Endothelial cell of umbilical vein (primary cell): Measurements from ENCODE around the gene ZRANB1. TPM values are rescaled to one million over a fixed set of nuclear protein-coding genes. Genes with fewer than 3 reads are reported as not detected.

Experiments used
- BruUV-seq: library from RNA; stranded (reverse); fragments of 400-500 nt; replicated peaks from 2 replicates; lab custom pipeline; 2021; lab: Mats Ljungman, UMichigan
- CTCF ChIA-PET: fragments of 300-600, 350-600 bp; sonication (Branson Sonifier 250); formaldehyde crosslinking; loops from one replicate; lab custom pipeline; 2021; ENCODE audit warnings: antibody characterized with exemption, inconsistent platforms; lab: Charles Lee
- POLR2A ChIA-PET: fragments of 300-600, 350-600 bp; sonication (Branson Sonifier 250); formaldehyde crosslinking; loops from one replicate; lab custom pipeline; 2021; ENCODE audit warnings: antibody characterized with exemption, inconsistent platforms; lab: Charles Lee
- DNase-seq: peaks from one replicate; pipeline ENCODE4 v3.0.0-alpha.2; 2011; ENCODE audit warnings: low read depth, low spot score
- FAIRE-seq: peaks from 2 replicates; lab custom pipeline; 2011; peaks lifted over from hg19 to GRCh38; lab: Jason Lieb, UNC
- H2AFZ ChIP-seq: 2 replicates; pipeline ENCODE4 v1.6.0; 2012; ENCODE audit warnings: low read depth, low read length, control low read depth, inconsistent platforms
- H3K27ac ChIP-seq: 2 replicates; pipeline ENCODE4 v1.5.1; 2011; ENCODE audit warnings: low read depth, mild to moderate bottlenecking, control low read depth, low read length, moderate library complexity; ENCODE audit not compliant: insufficient read depth
- H3K27me3 ChIP-seq, 2 experiments: 2 replicates each; pipeline versions ENCODE4 v1.6.0 to v1.6.1; 2011; ENCODE audit warnings: low read length in 2 of 2, mixed read lengths in 1 of 2; ENCODE audit not compliant: control insufficient read depth in 2 of 2, insufficient read depth in 2 of 2
- H3K36me3 ChIP-seq, 2 experiments: 2 replicates in 1 of 2; 3 replicates in 1 of 2; pipeline ENCODE4 v1.5.1; 2011; ENCODE audit warnings: low read length in 2 of 2, mild to moderate bottlenecking in 1 of 2, moderate library complexity in 1 of 2; ENCODE audit not compliant: control insufficient read depth in 2 of 2, insufficient read depth in 2 of 2; ENCODE audit errors: extremely low read depth in 1 of 2
- H3K4me1 ChIP-seq: 3 replicates; pipeline ENCODE4 v1.5.1; 2011; ENCODE audit warnings: mild to moderate bottlenecking, low read length; ENCODE audit not compliant: control insufficient read depth, insufficient read depth; ENCODE audit errors: extremely low read depth
- H3K4me2 ChIP-seq: 2 replicates; pipeline ENCODE4 v1.6.1; 2011; ENCODE audit warnings: low read length, control low read depth, mixed read lengths; ENCODE audit not compliant: insufficient read depth
- H3K4me3 ChIP-seq, 3 experiments: fragments of 200-600 bp in 1 of 3; sonication (generic), shearing (Covaris generic) in 1 of 3; replicated peaks in 1 of 3; 2 replicates each; pipeline ENCODE4 v1.5.1; 2011 to 2016; ENCODE audit warnings: control low read depth in 3 of 3, low read length in 3 of 3, mild to moderate bottlenecking in 2 of 3, inconsistent platforms in 1 of 3, low read depth in 1 of 3, moderate library complexity in 1 of 3; ENCODE audit not compliant: insufficient read depth in 1 of 3
- H3K79me2 ChIP-seq: 2 replicates; pipeline ENCODE4 v1.6.0; 2012; ENCODE audit warnings: low read length, inconsistent platforms; ENCODE audit not compliant: control insufficient read depth, insufficient read depth
- H3K9ac ChIP-seq: replicated peaks from 2 replicates; pipeline ENCODE3; 2011; ENCODE audit warnings: low read length, control low read depth; ENCODE audit not compliant: insufficient read depth; ENCODE audit errors: extremely low read depth
- H3K9me1 ChIP-seq: replicated peaks from 3 replicates; pipeline ENCODE4 v1.6.0; 2011; ENCODE audit warnings: mild to moderate bottlenecking, low read length; ENCODE audit not compliant: control insufficient read depth, insufficient read depth; ENCODE audit errors: extremely low read depth
- H3K9me3 ChIP-seq: replicated peaks from 2 replicates; pipeline ENCODE4 v1.5.1; 2012; ENCODE audit warnings: low read length, inconsistent platforms; ENCODE audit not compliant: control insufficient read depth, insufficient read depth
- H4K20me1 ChIP-seq: replicated peaks from 2 replicates; pipeline ENCODE3; 2011; ENCODE audit warnings: mild to moderate bottlenecking, low read length; ENCODE audit not compliant: control insufficient read depth, insufficient read depth; ENCODE audit errors: extremely low read depth
- EZH2 ChIP-seq: IDR thresholded peaks from 2 replicates; pipeline ENCODE4 v1.6.1; 2012; ENCODE audit warnings: borderline replicate concordance, low read depth, mild to moderate bottlenecking, moderate library complexity, low read length, inconsistent platforms; ENCODE audit not compliant: severe bottlenecking
- FOS ChIP-seq: IDR thresholded peaks from 2 replicates; pipeline ENCODE4 v1.6.1; 2011; ENCODE audit warnings: mild to moderate bottlenecking, low read length, moderate library complexity, borderline replicate concordance; ENCODE audit not compliant: insufficient read depth
- GATA2 ChIP-seq: IDR thresholded peaks from 2 replicates; pipeline ENCODE4 v1.7.0; 2011; ENCODE audit warnings: low read depth, mild to moderate bottlenecking, moderate library complexity, mixed read lengths, low read length; ENCODE audit not compliant: insufficient read length, insufficient read depth
- JUN ChIP-seq: IDR thresholded peaks from 2 replicates; pipeline ENCODE4 v1.6.1; 2011; ENCODE audit warnings: borderline replicate concordance, low read depth; ENCODE audit not compliant: insufficient read length, insufficient read depth
- MYC ChIP-seq: IDR thresholded peaks from one replicate; pipeline ENCODE4 v1.6.1; 2011; ENCODE audit warnings: mild to moderate bottlenecking, low read depth, low read length
- POLR2A ChIP-seq: IDR thresholded peaks from 2 replicates; pipeline ENCODE4 v1.6.1; 2012; ENCODE audit warnings: low read depth, mild to moderate bottlenecking, control low read depth, low read length
- POLR2AphosphoS5 ChIP-seq: IDR thresholded peaks from 2 replicates; pipeline ENCODE4 v1.6.1; 2012; ENCODE audit warnings: low read depth, mild to moderate bottlenecking, control low read depth, low read length, moderate library complexity; ENCODE audit not compliant: insufficient read depth
- dilution Hi-C: fragments of 300-500 bp; cut with MboI; formaldehyde crosslinking; loops from one replicate; pipeline ENCODE4 v1.15.0; 2019; ENCODE audit warnings: low sequenced_read_pairs; ENCODE audit not compliant: extremely low pct_ligation_motif_present
- intact Hi-C: fragments of 100-400 bp; cut with micrococcal nuclease; formaldehyde crosslinking; loops from one replicate; pipeline ENCODE4 v1.10.0; 2022
- polyA plus RNA-seq, 4 experiments: library from polyadenylated mRNA; depleted of rRNA in 3 of 4; stranded (reverse) in 3 of 4; unstranded in 1 of 4; fragments of >200 nt; gene quantifications; 2 replicates each; pipeline versions ENCODE4 v1.2.1 to v1.2.3, GENCODE V29; 2011 to 2012; ENCODE audit warnings: missing spikeins in 1 of 4
- total RNA-seq: library from RNA; stranded (reverse); gene quantifications from 2 replicates; pipeline ENCODE4 v1.2.3, GENCODE V29; 2021
- TF ChIP-seq, protein P1 (sequence below): IDR thresholded peaks from 2 replicates; pipeline ENCODE4 v1.6.1; 2011; ENCODE audit not compliant: insufficient read depth, insufficient read length
- TF ChIP-seq, protein P2 (sequence below), 2 donors: IDR thresholded peaks; 1 replicate in 1 of 2; 2 replicates in 1 of 2; pipeline ENCODE4 v1.5.1; 2011; ENCODE audit warnings: low read length in 2 of 2, mild to moderate bottlenecking in 2 of 2, moderate library complexity in 2 of 2, control low read depth in 1 of 2, inconsistent platforms in 1 of 2, low read depth in 1 of 2; ENCODE audit not compliant: insufficient read depth in 1 of 2; ENCODE audit errors: extremely low read depth in 1 of 2

Gene ZRANB1
- total and polyA plus RNA-seq, 2 donors (not counting 3 experiments of a cell fraction or from before 2014, with no cell fraction given), result 6.2 to 17.7 TPM

DNA sequence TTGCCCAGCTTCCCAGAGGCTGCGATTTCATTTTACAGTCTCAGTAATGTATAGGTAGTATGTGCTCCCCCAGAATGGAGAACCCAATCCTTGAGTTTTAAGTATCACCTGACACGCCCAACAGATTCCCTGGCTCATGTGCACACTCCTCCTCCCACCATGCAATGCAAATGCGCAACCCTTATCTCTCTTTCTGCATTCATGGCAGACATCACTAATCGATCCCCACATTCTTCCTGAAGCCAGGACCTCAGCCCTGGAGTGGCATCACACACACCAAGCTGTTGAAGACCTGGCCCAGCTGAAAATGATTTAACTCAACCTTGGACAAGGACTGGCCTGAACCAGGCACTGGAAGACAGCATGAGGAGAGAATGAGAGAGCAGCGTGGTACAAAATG, 68.4 kb downstream of the ZRANB1 start:
- peaks cover 65% of the 10 kb centered on the region for H3K79me2 ChIP-seq
- H3K4me1 ChIP-seq, result no peaks in the 10 kb centered on the region
- no peaks in the 10 kb centered on the region for H3K27me3 ChIP-seq
- no peak for FAIRE-seq
- peaks cover 0 to 21% of the 10 kb centered on the region in 2 experiments for H3K36me3 ChIP-seq
- H3K9ac ChIP-seq, result no peak overlapping the region
- no peak overlapping the region for H3K27ac ChIP-seq
- H3K9me3 ChIP-seq, result no peaks in the 10 kb centered on the region
- POLR2A ChIA-PET, result no interaction called here
- intact Hi-C loops (no loop called here), dilution Hi-C loops (no loop called here)
- no peak for TF ChIP-seq POLR2AphosphoS5
- no peak for TF ChIP-seq EZH2
- TF ChIP-seq, protein P1, sequence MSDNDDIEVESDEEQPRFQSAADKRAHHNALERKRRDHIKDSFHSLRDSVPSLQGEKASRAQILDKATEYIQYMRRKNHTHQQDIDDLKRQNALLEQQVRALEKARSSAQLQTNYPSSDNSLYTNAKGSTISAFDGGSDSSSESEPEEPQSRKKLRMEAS, result no peak
- TF ChIP-seq, protein P2, sequence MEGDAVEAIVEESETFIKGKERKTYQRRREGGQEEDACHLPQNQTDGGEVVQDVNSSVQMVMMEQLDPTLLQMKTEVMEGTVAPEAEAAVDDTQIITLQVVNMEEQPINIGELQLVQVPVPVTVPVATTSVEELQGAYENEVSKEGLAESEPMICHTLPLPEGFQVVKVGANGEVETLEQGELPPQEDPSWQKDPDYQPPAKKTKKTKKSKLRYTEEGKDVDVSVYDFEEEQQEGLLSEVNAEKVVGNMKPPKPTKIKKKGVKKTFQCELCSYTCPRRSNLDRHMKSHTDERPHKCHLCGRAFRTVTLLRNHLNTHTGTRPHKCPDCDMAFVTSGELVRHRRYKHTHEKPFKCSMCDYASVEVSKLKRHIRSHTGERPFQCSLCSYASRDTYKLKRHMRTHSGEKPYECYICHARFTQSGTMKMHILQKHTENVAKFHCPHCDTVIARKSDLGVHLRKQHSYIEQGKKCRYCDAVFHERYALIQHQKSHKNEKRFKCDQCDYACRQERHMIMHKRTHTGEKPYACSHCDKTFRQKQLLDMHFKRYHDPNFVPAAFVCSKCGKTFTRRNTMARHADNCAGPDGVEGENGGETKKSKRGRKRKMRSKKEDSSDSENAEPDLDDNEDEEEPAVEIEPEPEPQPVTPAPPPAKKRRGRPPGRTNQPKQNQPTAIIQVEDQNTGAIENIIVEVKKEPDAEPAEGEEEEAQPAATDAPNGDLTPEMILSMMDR (IDR thresholded peaks at IDR 0.05; ENCODE audit: extremely low read depth in 1 of 2, insufficient read depth in 1 of 2, low read depth in 1 of 2, low read length in 2 of 2), result no peak
- no peak for TF ChIP-seq POLR2A
- TF ChIP-seq FOS, result no peak
- TF ChIP-seq GATA2, result no peak
- no peak for TF ChIP-seq JUN
- no peak for TF ChIP-seq MYC
- H3K4me3 ChIP-seq, result no peak overlapping the region
- H3K4me2 ChIP-seq, result no peak overlapping the region
- CTCF ChIA-PET, result interaction anchor here (0.6 to 1.4 kb wide), 6 partner anchors 9 to 36 kb away, joined by 3 to 6 read pairs (median 4); no protein-coding TSS in a partner anchor
- DNase-seq, result no peak
- no peaks in the 10 kb centered on the region for H4K20me1 ChIP-seq
- no TSS peak for BruUV-seq
- no peaks in the 10 kb centered on the region for H3K9me1 ChIP-seq
- no peak overlapping the region for H2AFZ ChIP-seq
